Measurements from ENCODE around the gene RBMS1.

RBMS1 gene

GRCh38 chr2:160354677-160355076 lies 138.9 kb downstream of the RBMS1 start:
- no peak for DNase-seq

GRCh38 chr2:160353813-160354212 lies 139.8 kb downstream of the RBMS1 start:
- DNase-seq = no peak

- no peak for DNase-seq
Observed at GRCh38 chr2:160353166-160353565, 140.4 kb downstream of the RBMS1 start.

GRCh38 chr2:160352500-160352899 lies 141.1 kb downstream of the RBMS1 start:
- DNase-seq = no peak

- no peak for DNase-seq
Observed at GRCh38 chr2:160351956-160352355, 141.7 kb downstream of the RBMS1 start.

- no peak for DNase-seq
Observed at GRCh38 chr2:160349306-160349705, 144.3 kb downstream of the RBMS1 start.

- DNase-seq = no peak
Observed at GRCh38 chr2:160347269-160347863, 146.2 kb downstream of the RBMS1 start.

GRCh38 chr2:160345071-160345764 lies 148.4 kb downstream of the RBMS1 start:
- no peak for DNase-seq

- DNase-seq = no peak
Observed at GRCh38 chr2:160343404-160343803, 150.2 kb downstream of the RBMS1 start.

GRCh38 chr2:160339726-160340125 lies 153.9 kb downstream of the RBMS1 start:
- no peak for DNase-seq

- no peak for DNase-seq
Observed at GRCh38 chr2:160338901-160339685, 154.5 kb downstream of the RBMS1 start.

GRCh38 chr2:160337728-160338127 lies 155.9 kb downstream of the RBMS1 start:
- no peak for DNase-seq

- DNase-seq = no peak
Observed at GRCh38 chr2:160336635-160337034, 157.0 kb downstream of the RBMS1 start.

- no peak for DNase-seq
Observed at GRCh38 chr2:160336105-160336504, 157.5 kb downstream of the RBMS1 start.

GRCh38 chr2:160335441-160335840 lies 158.2 kb downstream of the RBMS1 start:
- no peak for DNase-seq

- no peak for DNase-seq
Observed at GRCh38 chr2:160334028-160334741, 159.4 kb downstream of the RBMS1 start.

GRCh38 chr2:160333324-160334027 lies 160.1 kb downstream of the RBMS1 start:
- no peak for DNase-seq

- no peak for DNase-seq
Observed at GRCh38 chr2:160332318-160332717, 161.3 kb downstream of the RBMS1 start.

GRCh38 chr2:160331258-160332025 lies 162.2 kb downstream of the RBMS1 start:
- DNase-seq = no peak

GRCh38 chr2:160328811-160329527 lies 164.6 kb downstream of the RBMS1 start:
- DNase-seq = no peak

- no peak for DNase-seq
Observed at GRCh38 chr2:160326786-160327185, 166.8 kb downstream of the RBMS1 start.

Measured in CD4-positive, alpha-beta T cell treated with Interferon gamma for 1 hour (primary cell).